Liver (tissue), 9 donors: ENCODE data around the gene MLLT10. TPM values are rescaled to one million over a fixed set of nuclear protein-coding genes. Genes with fewer than 3 reads are reported as not detected.

Experiments used
- DNase-seq: peaks from one replicate; pipeline ENCODE4 v3.0.0-alpha.2; 2017; ENCODE audit warnings: low spot score
- H3K27ac ChIP-seq, 2 donors: one replicate each; pipeline ENCODE4 v1.7.0; 2013; ENCODE audit warnings: inconsistent platforms in 2 of 2, low read length in 2 of 2, control low read depth in 1 of 2, low read depth in 1 of 2, mild to moderate bottlenecking in 1 of 2
- H3K27me3 ChIP-seq, 4 donors: one replicate each; pipeline versions ENCODE4 v1.6.1 to v1.7.0; 2013; ENCODE audit warnings: low read length in 3 of 4, inconsistent platforms in 1 of 4, mild to moderate bottlenecking in 1 of 4, moderate library complexity in 1 of 4; ENCODE audit not compliant: control insufficient read depth in 4 of 4, insufficient read depth in 4 of 4
- H3K36me3 ChIP-seq, 4 donors: one replicate each; pipeline versions ENCODE4 v1.6.1 to v1.7.0; 2013; ENCODE audit warnings: low read length in 3 of 4, mild to moderate bottlenecking in 3 of 4, low read depth in 1 of 4, moderate library complexity in 1 of 4; ENCODE audit not compliant: control insufficient read depth in 4 of 4, insufficient read depth in 3 of 4
- H3K4me1 ChIP-seq, 4 donors: one replicate each; pipeline versions ENCODE4 v1.6.1 to v1.7.0; 2013; ENCODE audit warnings: low read length in 3 of 4, mild to moderate bottlenecking in 3 of 4, moderate library complexity in 1 of 4; ENCODE audit not compliant: control insufficient read depth in 4 of 4, insufficient read depth in 4 of 4
- H3K4me3 ChIP-seq, 3 donors: one replicate each; pipeline versions ENCODE4 v1.6.1 to v1.7.0; 2013; ENCODE audit warnings: low read length in 3 of 3, control low read depth in 1 of 3, low read depth in 1 of 3, mild to moderate bottlenecking in 1 of 3
- H3K9ac ChIP-seq, 2 donors: one replicate each; pipeline ENCODE4 v1.7.0; 2013; ENCODE audit warnings: low read length in 2 of 2, mild to moderate bottlenecking in 2 of 2, moderate library complexity in 2 of 2, control low read depth in 1 of 2, low read depth in 1 of 2
- H3K9me3 ChIP-seq, 4 donors: one replicate each; pipeline versions ENCODE4 v1.6.1 to v1.7.0; 2013; ENCODE audit warnings: low read length in 3 of 4; ENCODE audit not compliant: control insufficient read depth in 4 of 4
- EGR1 ChIP-seq, 2 donors: IDR thresholded peaks; 2 replicates each; pipeline ENCODE4 v1.6.1; 2016 to 2018; ENCODE audit warnings: antibody characterized with exemption in 2 of 2, low read depth in 2 of 2
- FOXA1 ChIP-seq: IDR thresholded peaks from 2 replicates; pipeline ENCODE4 v1.6.1; 2016; ENCODE audit warnings: antibody characterized with exemption
- FOXA2 ChIP-seq: IDR thresholded peaks from 2 replicates; pipeline ENCODE4 v1.6.1; 2016; ENCODE audit warnings: antibody characterized with exemption
- GABPA ChIP-seq, 2 donors: IDR thresholded peaks in 1 of 2; conservative IDR thresholded peaks in 1 of 2; 2 replicates each; pipeline ENCODE4 v1.6.1; 2016; ENCODE audit warnings: antibody characterized with exemption in 2 of 2, mild to moderate bottlenecking in 1 of 2, moderate library complexity in 1 of 2
- HNF4A ChIP-seq, 2 donors: conservative IDR thresholded peaks; 2 replicates each; pipeline ENCODE4 v1.6.1; 2016; ENCODE audit warnings: antibody characterized with exemption in 2 of 2, mild to moderate bottlenecking in 2 of 2
- HNF4G ChIP-seq: IDR thresholded peaks from 2 replicates; pipeline ENCODE4 v1.6.1; 2016; ENCODE audit warnings: antibody characterized with exemption
- JUND ChIP-seq, 2 donors: IDR thresholded peaks; 2 replicates each; pipeline ENCODE4 v1.6.1; 2016; ENCODE audit warnings: antibody characterized with exemption in 2 of 2
- MAX ChIP-seq: IDR thresholded peaks from 2 replicates; pipeline ENCODE4 v1.6.1; 2016; ENCODE audit warnings: antibody characterized with exemption
- NR2F2 ChIP-seq: IDR thresholded peaks from 2 replicates; pipeline ENCODE4 v1.6.1; 2016; ENCODE audit warnings: antibody characterized with exemption
- RAD21 ChIP-seq, 2 donors: IDR thresholded peaks; 2 replicates each; pipeline ENCODE4 v1.6.1; 2016; ENCODE audit warnings: antibody characterized with exemption in 2 of 2, mild to moderate bottlenecking in 2 of 2
- REST ChIP-seq: IDR thresholded peaks from 2 replicates; pipeline ENCODE4 v1.6.1; 2016; ENCODE audit warnings: antibody characterized with exemption, mild to moderate bottlenecking
- RXRA ChIP-seq, 2 donors: IDR thresholded peaks; 2 replicates each; pipeline ENCODE4 v1.6.1; 2017 to 2018; ENCODE audit warnings: antibody characterized with exemption in 2 of 2, mild to moderate bottlenecking in 1 of 2
- SP1 ChIP-seq: IDR thresholded peaks from 2 replicates; pipeline ENCODE4 v1.6.1; 2018; ENCODE audit warnings: antibody characterized with exemption, mild to moderate bottlenecking
- TAF1 ChIP-seq: conservative IDR thresholded peaks from 2 replicates; pipeline ENCODE4 v1.6.1; 2016; ENCODE audit warnings: antibody characterized with exemption, mild to moderate bottlenecking
- YY1 ChIP-seq: IDR thresholded peaks from 2 replicates; pipeline ENCODE4 v1.6.1; 2016; ENCODE audit warnings: antibody characterized with exemption, mild to moderate bottlenecking
- whole genome bisulfite sequencing: extraction: QIAGEN DNeasy Blood & Tissue Kit; methylation state at CpG from one replicate; pipeline ENCODE4 v1.1.7; 2013; 5-methylcytosine and 5-hydroxymethylcytosine counted together
- polyA plus RNA-seq, 2 donors: library from polyadenylated mRNA; stranded (reverse) in 1 of 2; unstranded in 1 of 2; fragments of 200-250 nt in 1 of 2; fragments of >200 nt in 1 of 2; fragmentation: Nextera tagmentation in 1 of 2; extraction: Ambion mirVana in 1 of 2; gene quantifications; one replicate each; pipeline versions ENCODE4 v1.2.1 to v1.2.3, GENCODE V29; 2013 to 2015
- total RNA-seq, 2 donors: library from RNA; depleted of rRNA; stranded (reverse); fragments of >200 nt; gene quantifications; one replicate each; pipeline ENCODE4 v1.2.3, GENCODE V29; 2014
- TF ChIP-seq, protein P1 (sequence below): IDR thresholded peaks from 2 replicates; pipeline ENCODE4 v1.6.1; 2016; ENCODE audit warnings: antibody characterized with exemption
- TF ChIP-seq, protein P2 (sequence below): fragments of 150-350 bp; IDR thresholded peaks from 2 replicates; pipeline ENCODE4 v1.5.1; 2017; ENCODE audit warnings: improper control_type of control experiment, low read depth, low read length; ENCODE audit not compliant: missing input control
- TF ChIP-seq, protein P3 (sequence below): IDR thresholded peaks from 2 replicates; pipeline ENCODE4 v1.6.1; 2016; ENCODE audit warnings: antibody characterized with exemption
- donor health status: healthy.
- donor health status: healthy.
- donor health status: healthy.
- donor health status: healthy.
- donor health status: healthy.

The MLLT10 gene
- total and polyA plus RNA-seq, 4 donors, result 11.9 to 47.4 (median 22.6) TPM

GRCh38 chr10:21614000-21614399 lies 80.0 kb downstream of the MLLT10 start:
- no peak for DNase-seq
- TF ChIP-seq, protein P1, sequence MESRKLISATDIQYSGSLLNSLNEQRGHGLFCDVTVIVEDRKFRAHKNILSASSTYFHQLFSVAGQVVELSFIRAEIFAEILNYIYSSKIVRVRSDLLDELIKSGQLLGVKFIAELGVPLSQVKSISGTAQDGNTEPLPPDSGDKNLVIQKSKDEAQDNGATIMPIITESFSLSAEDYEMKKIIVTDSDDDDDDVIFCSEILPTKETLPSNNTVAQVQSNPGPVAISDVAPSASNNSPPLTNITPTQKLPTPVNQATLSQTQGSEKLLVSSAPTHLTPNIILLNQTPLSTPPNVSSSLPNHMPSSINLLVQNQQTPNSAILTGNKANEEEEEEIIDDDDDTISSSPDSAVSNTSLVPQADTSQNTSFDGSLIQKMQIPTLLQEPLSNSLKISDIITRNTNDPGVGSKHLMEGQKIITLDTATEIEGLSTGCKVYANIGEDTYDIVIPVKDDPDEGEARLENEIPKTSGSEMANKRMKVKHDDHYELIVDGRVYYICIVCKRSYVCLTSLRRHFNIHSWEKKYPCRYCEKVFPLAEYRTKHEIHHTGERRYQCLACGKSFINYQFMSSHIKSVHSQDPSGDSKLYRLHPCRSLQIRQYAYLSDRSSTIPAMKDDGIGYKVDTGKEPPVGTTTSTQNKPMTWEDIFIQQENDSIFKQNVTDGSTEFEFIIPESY, result no peak
- TF ChIP-seq FOXA2 (no peak), YY1 (no peak), REST (no peak), RXRA (IDR thresholded peaks at IDR 0.05) (no peak), GABPA (IDR thresholded peaks at IDR 0.05 in 1 of 2, conservative IDR thresholded peaks at IDR 0.05 in 1 of 2) (no peak), NR2F2 (no peak), HNF4G (no peak), TAF1 (no peak), FOXA1 (no peak), JUND (IDR thresholded peaks at IDR 0.05) (no peak), SP1 (no peak), HNF4A (conservative IDR thresholded peaks at IDR 0.05) (no peak), RAD21 (IDR thresholded peaks at IDR 0.05) (no peak), MAX (no peak)
- TF ChIP-seq, protein P2, sequence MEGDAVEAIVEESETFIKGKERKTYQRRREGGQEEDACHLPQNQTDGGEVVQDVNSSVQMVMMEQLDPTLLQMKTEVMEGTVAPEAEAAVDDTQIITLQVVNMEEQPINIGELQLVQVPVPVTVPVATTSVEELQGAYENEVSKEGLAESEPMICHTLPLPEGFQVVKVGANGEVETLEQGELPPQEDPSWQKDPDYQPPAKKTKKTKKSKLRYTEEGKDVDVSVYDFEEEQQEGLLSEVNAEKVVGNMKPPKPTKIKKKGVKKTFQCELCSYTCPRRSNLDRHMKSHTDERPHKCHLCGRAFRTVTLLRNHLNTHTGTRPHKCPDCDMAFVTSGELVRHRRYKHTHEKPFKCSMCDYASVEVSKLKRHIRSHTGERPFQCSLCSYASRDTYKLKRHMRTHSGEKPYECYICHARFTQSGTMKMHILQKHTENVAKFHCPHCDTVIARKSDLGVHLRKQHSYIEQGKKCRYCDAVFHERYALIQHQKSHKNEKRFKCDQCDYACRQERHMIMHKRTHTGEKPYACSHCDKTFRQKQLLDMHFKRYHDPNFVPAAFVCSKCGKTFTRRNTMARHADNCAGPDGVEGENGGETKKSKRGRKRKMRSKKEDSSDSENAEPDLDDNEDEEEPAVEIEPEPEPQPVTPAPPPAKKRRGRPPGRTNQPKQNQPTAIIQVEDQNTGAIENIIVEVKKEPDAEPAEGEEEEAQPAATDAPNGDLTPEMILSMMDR, result no peak
- TF ChIP-seq, protein P3, sequence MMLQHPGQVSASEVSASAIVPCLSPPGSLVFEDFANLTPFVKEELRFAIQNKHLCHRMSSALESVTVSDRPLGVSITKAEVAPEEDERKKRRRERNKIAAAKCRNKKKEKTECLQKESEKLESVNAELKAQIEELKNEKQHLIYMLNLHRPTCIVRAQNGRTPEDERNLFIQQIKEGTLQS, result no peak
- Histone ChIP-seq H3K9me3 (no peaks in the 10 kb centered on the region), H3K9ac (no peak overlapping the region), H3K4me1 (peaks cover 0 to 4% (median 2%) of the 10 kb centered on the region in 4 donors), H3K27me3 (no peaks in the 10 kb centered on the region), H3K27ac (no peak overlapping the region), H3K4me3 (no peak overlapping the region), H3K36me3 (peaks cover 0 to 5% (median 0%) of the 10 kb centered on the region in 4 donors)
- 86% methylated on average over 3 of the region's 3 CpGs for WGBS

- WGBS, result 80% methylated on average over 3 of the region's 3 CpGs
- H3K9ac ChIP-seq, result no peak overlapping the region
- H3K36me3 ChIP-seq, result peaks cover 0 to 5% (median 1%) of the 10 kb centered on the region in 4 donors
- no peak for DNase-seq
- no peaks in the 10 kb centered on the region for H3K9me3 ChIP-seq
- H3K27ac ChIP-seq, result no peak overlapping the region
- TF ChIP-seq YY1 (no peak), EGR1 (IDR thresholded peaks at IDR 0.05; ENCODE audit: low read depth in 2 of 2) (no peak), FOXA2 (no peak), MAX (no peak), HNF4G (no peak), RXRA (IDR thresholded peaks at IDR 0.05) (no peak), HNF4A (conservative IDR thresholded peaks at IDR 0.05) (no peak), SP1 (no peak), FOXA1 (no peak), REST (no peak), RAD21 (IDR thresholded peaks at IDR 0.05) (no peak)
- TF ChIP-seq, protein P1, result no peak
- H3K4me3 ChIP-seq, result no peak overlapping the region
- H3K4me1 ChIP-seq, result peaks cover 0 to 4% (median 2%) of the 10 kb centered on the region in 4 donors
- no peaks in the 10 kb centered on the region for H3K27me3 ChIP-seq
These were observed 83.2 kb downstream of the MLLT10 start for GRCh38 chr10:21617267-21617666.
